T-helper 2 cell (primary cell): ENCODE measurements around the gene TRIP4.
A peak's percentile ranks its signal among the peaks of the same experiment; 100 is the strongest.
"Not testable (repeated sequence)": the region's sequence is repeated elsewhere in the genome, so short reads cannot be mapped to it uniquely, and the experiment has no call there.

ENCODE experiments used
- DNase-seq, 5 experiments: peaks; one replicate each; pipeline versions ENCODE4 v3.0.0 to v3.0.0-alpha.2; 2012 to 2022
- total RNA-seq, 2 donors: gene quantifications; one replicate each; lab custom pipeline; 2026; lab: John Stamatoyannopoulos, UW

Gene TRIP4
- 5.3 to 14.0 reads per million in 2 donors for total RNA-seq

DNA sequence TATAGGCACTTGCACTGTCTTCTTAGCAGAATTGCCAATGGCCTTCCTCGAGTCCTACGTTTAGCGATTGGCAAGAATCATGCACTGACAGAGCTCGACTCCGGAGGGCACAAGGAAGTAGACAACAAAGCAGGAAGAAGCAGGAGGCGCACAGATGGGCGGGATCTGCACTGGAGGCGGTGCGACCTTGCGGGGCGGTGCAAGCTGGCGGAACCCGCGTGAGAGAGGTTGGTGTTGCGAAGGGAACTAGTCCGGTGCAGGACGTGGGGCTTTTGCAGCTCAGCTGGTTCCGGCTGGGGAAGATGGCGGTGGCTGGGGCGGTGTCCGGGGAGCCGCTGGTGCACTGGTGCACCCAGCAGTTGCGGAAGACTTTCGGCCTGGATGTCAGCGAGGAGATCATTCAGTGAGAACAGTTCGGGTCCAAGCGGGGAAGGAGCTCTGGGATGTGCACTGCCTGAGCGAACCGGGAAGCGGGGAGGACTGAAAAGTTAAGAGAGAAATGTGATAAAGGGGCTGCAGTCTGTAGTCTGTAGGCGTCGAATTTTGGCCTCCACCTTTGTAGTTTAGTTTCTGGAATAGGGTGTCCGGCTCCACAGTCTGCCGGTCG is at the start of gene TRIP4:
Gene TRIP4, plus strand, starts transcription at position 275 of the 607 bp plus-strand sequence. Its CDS starts 28 bp downstream, at position 303.
- peak; percentile 88 to 99 (median 95) for DNase-seq

DNA sequence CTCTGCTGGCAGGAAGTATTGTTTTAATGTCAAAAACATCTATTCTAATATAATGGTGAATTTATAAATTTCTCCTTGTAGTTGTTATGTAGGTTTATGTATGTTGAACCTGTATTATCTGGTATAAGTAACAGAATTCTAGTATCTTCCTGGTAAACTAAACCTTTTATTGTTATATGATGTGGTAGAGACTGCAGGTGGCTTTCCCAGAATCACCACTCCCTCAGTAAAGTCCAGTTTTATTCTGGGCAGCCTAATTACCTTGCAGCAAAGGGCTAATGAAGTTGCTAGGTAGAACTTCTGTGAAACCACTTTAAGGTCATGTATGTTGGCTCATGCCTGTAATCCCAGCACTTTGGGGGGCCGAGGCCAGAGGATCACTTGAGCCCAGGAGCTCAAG is 47.3 kb upstream of the TRIP4 start:
- no peak for DNase-seq

DNA sequence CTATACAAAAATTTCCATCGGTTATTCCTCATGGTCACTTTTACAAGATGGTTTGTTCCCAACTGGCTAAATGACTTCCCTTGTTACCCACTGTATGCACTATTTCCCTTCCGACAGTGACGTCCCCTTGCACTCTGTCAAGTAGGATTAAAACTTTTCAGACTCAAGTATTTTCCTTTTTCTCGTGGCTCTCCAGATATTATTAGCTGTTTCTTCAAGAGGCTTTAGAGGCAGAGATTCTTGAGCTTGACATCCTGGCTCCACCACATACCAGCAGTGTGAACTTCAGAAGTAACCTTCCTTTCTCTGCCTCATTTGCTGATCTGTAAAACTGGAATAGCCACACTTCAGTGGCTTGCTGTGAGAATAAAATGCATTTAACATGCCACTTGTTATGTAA is 45.7 kb upstream of the TRIP4 start:
- no peak for DNase-seq

DNA sequence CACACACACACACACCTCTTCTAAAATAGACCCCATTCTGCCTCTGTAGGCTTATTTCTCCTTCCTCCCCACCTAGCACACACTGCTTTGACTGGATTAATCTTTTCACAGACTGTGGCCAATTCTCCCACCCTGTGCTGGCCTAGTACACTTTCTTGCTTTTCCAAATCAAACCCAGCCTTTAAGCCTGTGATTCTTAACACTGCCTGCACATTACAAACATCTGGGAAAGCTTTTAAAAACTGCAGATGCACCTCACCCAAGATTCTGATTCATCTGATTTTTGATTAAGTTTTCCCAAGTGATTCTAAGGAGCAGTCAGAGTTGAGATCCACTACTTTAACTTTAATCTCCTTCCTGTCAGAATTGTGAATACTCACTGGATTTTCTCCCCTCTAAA is 44.4 kb upstream of the TRIP4 start:
- no peak for DNase-seq

DNA sequence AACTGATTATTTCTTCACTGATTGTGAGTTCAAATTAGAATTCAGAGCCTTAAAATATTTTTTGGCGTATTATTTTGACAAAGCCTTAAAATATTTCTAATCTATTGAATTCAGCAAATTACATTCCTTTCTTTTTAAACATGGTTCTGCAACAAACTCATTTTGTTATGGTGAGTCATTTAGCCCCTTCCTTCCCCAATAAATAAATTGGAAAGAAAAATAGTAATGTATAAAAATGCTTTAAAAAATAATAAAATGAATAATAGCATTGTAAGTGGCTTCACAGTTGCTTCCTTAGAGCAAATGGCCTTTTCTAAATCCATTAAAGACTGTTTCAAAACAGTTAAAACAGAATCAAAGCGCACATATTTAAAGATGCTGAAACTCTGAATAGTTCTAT is 43.8 kb upstream of the TRIP4 start:
- no peak for DNase-seq

DNA sequence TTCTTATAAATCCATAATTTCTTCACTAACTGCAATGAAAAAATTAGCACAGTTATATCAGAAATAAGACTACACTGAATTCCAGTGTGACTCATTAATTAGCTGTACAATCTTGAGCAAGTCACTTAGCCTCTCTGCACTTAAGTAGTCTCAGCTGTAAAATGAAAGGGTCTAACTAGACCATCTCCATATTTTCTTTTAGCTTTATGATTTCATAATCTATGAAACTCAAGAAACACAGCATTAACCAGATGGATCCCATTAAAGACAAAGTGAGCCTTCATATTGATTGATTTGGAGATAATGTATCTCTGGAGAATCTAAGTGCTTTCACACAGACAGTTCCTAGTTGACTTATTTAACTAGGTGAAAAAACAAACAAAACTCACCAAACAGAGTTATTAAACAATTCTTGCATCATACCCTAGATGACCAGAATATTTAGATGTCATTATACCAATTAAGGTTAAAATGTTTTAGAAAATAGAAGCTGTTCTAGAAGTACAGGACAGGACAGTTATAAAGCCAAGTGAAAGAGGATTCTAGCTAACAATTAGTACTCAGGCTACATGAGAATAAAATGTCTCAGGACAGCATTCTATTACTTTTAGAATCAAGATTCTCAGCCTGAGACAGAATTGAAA is 42.9 kb upstream of the TRIP4 start:
- no peak for DNase-seq

DNA sequence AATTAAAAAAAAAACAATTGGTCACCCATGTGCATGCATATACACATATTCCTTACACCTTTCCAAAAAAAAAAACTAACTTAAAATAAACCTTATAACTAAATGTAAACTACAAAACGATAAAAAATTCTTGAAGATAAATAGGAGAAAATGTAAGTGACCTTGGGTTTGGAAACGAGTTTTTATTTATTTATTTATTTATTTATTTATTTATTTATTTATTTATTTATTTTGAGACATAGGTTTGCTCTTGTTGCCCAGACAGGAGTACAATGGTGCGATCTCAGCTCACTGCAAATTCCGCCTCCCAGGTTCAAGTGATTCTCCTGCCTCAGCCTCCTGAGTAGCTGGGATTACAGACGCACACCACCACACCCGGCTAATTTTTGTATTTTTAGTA is 41.4 kb upstream of the TRIP4 start:
- not testable (repeated sequence) for DNase-seq

DNA sequence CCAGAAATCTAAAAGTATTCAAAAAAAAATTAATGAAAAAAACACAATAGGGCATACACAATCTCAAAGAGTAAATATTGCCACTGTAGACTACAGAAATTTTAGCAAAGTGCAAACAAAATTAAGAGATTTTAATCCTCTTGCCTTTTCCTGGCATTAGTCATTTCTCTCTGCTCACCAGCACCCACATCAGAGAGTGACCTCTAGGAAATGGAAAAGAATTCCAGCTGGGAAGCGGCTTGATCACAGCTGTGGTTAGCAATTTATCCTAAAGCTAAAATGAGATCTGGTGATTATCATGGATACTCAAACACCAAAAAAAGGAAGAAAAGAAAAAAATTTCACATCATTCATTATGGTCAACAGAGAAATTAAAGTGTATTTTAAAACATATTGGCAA is 39.2 kb upstream of the TRIP4 start:
- no peak for DNase-seq

DNA sequence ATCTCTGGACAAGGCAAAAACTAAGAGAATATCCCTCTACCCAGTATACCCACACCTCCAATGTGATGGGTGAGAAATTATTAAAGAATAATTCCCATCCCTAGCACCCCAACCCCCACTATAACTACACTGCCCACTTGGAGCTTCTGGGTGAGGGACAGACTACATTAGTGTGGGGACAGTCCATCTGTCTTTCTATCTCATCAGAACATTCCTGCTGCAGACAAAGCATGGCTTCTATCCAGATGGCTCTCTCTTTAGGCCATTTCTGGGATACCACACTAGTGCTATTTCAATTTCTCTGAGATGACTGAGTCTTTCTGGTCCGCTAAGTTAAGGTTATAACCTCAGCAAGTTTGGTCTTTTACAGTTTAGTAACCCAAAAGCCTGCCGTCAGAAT is 38.3 kb upstream of the TRIP4 start:
- DNase-seq, result no peak

DNA sequence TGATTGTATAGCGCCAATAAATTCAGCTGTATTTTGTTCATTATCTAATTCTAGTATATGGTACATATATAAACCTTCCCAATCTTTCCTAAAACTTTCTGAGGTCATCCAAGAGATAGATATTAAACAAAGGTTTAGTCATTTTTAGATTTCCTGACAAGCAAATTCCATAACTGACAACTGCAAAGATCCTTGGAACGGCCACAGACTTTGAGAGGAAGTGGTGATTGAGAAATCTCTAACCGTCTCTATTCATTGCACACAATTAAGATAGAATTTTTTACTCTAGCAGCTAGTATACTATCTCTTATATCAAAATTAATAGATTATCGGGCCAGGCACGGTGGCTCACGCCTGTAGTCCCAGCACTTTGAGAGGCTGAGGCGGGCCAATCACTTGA is 36.4 kb upstream of the TRIP4 start:
- DNase-seq, result no peak

DNA sequence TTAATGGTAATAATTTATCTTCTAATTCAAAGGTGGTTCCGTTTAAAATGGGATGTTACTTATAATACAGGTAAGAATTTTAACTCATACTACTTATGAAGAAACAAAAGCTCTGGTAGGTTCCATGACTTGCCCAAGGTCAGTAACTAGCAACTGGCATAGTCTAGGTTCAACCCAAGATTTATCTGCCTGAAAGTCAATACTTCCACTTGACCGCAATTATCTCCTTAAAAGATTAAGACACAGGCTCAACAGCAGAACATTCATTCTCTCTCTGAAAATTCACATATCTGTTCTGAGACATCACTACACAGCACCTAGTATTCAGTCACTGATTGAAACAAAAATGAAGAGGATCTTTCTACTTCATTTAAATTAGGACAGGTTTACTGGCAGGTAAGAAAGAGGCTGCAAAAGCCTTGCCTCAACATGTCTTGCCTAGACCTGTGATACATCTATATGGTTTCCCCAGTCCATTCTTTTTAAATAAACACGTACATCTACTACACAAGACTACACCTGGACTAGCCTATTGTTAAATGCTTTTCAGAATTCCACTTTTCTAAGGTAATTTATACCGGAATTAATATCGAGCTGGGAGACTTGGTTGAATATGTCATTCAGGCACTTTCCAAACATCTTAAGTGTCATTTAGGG is 32.8 kb upstream of the TRIP4 start:
- no peak for DNase-seq

DNA sequence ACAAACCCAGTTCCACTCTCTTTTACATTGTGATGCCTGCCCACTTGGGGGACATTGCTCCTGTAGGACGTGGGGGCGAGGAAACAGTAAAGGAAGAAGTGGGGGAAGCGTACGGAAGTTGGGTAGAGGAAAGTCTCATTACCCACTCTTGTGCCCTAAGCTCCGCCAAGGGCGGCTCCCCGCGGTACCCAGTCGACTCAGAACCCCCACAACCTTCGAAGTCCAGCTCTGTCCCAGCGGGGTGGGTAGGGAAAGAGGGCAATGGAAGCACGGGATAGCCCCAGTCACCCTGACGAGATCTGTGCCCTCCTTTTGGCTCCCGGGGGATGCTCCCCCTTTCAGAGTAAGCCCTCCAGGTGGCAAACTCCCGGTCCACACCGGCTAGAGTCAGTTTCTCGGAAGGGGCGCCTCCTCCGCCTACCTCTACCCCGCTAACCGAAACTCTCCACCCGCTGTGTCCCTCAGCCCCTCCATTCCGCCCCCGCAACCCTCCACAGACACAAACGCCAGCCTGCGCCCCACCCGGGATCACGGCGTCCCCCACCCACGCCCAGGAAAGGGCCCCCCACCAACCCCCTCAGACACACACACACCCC is 32.2 kb upstream of the TRIP4 start:
- peak in 4 of 5 experiments; percentile 4 to 26 (median 9) for DNase-seq

DNA sequence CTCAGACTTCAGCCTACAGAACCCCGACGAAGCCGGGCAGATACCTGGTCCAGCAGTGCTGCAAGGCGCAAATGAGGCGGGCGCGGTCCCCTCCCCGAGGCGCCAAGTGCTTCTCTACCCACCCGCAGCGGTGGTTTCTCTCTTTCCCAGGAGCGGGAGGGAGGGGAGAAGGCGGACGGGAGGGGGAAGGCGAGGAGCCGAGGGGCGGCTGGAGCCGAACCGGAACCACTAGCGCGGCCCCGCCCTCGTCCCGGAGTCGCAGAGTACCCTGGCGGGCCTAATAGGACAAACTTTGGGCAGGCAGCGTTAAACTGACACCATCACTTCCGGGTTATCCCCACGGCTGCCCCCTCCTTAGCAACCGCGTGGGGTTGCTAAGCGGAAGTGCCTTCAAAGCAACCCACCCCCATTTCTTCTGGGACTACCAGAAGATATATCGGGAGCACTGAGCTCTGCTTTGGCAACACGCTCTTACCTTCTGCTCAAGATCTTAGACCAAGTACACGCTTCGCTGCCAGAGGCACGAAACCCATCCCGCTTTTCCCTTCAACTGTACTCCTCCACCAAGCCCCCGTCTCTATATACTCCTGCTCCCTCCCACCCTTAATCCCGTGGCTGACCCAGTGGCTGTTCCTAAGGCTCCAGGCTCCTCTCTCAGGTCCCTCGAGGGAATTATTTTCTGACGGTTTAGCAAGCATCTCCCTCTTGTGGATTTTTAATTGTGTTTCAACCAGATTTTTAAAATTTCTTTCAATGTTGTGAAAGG is 31.5 kb upstream of the TRIP4 start, which contains the start of gene CSNK1G1:
Gene CSNK1G1, minus strand, starts transcription at position 230 of the 766 bp plus-strand sequence. CDS start 55,674 bp downstream, outside the sequence.
- DNase-seq, result peak; percentile 84 to 95 (median 90)

DNA sequence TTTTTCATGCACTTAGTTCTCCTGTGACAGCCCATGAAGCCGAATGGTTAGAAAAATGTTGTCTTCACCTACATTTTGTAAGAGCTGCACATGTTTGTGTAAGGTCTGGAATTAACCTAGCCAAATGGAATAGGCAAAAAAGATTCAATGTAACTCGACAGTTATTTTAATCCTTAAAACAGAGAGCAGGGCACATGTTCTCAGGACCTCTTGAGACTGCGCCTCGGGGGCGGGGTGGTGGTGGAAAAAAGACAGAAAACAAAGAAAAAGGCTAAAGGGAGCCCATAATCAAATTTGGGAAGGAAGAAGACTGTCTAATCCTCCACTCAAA is 31.0 kb upstream of the TRIP4 start:
- no peak for DNase-seq

DNA sequence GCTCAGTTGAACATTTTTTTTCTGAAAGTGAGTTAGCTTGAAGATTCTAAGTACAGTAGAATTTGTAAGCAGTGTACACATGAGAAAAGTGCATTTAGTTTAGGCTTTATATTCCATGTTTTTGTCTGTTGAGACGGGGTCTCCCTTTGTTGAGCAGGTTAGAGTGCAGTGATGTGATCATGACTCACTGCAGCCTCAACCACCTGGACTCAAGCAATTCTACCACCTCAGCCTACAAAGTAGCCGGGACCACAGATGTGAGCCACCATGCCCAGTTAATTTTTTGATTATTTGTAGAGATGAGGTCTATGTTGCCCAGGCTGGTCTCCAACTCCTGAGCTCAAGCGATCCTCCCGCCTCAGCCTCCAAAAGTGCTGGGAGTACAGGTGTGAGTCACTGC is 26.4 kb upstream of the TRIP4 start:
- no peak for DNase-seq

DNA sequence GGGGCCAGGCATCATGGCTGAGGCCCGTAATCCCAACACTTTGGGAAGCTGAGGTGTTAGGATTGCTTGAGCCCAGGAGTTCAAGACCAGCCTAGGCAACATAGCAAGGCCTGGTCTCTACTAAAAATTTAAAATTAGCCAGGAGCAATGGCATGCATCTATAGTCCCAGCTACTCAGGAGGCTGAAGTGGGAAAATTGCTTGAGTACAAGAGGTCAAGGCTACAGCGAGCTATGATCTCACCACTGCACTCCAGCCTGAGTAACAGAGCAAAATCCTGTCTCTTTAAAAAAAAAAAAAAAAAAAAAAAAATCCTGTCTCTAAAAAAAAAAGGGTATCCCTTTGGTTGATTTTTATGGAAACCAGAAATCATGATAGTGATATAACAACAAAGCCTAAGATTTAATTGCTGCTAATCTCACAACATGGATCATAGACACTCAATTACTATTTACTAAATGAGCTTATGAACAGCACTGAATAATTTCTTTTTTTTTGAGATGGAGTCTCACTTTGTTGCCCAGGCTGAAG is 18.5 kb upstream of the TRIP4 start:
- no peak for DNase-seq

DNA sequence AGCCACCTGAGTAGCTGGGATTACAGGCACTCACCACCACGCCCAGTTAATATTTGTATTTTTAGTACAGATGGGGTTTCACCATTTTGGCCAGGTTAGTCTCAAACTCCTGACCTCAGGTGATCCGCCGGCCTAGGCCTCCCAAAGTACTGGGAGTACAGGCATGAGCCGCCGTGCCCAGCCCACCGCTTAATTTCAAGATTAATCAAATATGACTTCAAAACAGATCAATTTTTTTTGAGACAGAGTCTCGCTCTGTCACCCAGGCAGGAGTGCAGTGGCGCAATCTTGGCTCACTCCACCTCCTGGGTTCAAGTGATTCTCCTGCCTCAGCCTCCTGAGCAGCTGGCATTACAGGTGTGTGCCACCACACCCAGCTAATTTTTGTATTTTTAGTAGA is 16.3 kb upstream of the TRIP4 start:
- DNase-seq, result not testable (repeated sequence)

DNA sequence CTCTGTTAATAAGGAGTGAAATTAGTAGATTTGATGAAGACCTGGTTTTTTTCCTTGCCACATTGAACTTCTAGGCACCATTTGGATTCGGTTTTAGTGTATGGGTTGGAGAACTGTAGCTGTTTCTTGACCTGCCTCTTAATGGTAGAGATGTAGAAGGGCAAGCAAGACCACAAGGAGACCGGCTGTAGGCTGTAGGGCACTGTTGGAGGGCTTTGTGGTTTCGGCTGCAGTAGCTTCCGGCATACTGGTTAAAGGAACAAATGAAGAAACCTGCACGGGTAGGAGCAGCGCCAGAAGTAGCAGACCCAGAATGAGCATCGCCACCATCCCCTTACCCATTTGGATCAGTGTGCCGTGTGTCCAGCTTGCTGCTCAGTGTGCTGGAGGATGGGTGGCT is 14.3 kb upstream of the TRIP4 start:
- DNase-seq, result no peak

DNA sequence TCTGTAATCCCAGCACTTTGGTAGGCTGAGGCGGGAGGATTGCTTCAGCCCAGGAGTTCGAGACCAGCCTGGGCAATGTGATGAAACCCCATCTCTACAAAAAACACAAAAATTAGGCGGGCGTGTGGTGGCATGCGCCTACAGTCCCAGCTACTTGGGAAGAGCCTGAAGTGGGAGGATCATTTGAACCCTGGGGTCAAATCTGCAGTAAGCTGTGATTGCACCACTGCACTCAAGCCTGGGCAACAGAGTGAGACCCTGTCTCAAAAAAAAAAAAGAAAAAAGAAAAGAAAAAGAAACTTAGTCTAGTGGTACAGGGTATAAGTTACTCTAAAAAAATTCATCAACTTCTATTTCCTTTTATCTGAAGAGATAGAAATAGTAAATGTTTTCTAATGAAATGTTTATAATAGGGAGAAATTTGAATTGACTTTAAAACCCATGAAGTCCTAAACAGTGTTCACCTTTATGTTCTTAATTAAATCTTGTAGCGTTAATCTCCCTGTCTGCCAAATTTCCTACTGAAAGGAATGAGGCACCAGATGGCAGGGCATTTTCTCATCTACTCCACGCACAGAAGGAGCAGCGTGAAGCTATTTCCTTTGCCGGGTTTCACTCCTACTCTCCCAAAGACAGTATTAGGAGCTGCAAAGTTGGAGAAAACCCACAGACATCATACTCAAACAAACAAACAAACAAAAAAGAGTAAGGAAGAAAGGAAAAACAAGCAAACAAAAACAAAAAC is 8.2 kb upstream of the TRIP4 start:
- DNase-seq, result no peak

DNA sequence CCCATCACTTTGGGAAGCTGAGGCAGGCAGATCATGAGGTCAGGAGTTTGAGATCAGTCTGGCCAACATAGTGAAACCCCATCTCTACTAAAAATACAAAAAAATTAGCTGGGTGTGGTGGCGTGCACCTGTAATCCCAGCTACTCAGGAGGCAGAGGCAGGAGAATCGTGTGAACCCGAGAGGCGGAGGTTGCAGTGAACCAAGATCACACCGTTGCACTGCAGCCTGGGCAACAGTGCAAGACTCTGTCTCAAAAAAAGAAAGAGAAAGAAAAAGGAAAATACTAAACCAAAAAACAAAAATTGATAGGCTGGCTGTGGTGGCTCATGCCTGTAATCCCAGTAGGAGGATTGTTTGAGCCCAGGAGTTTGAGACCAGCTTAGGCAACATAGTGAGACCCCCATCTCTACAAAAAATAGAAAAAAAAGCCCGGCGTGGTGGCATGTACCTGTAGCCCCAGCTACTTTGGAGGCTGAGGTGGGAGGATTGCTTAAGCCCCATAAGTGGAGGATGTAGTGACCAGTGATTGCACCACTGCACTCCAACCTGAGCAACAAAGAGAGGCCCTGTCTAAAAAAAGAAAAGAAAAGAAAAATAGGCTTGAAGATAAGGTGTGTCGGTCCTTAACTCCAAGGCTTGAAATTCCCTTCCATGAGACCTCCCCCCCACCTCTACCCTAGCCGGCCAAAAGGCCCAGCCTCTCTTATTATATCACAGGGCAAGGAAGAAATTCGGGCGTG is 7.3 kb upstream of the TRIP4 start:
- DNase-seq, result not testable (repeated sequence)
